Renal cortex interstitium (tissue), 15 donors: ENCODE results near the gene NXF2. TPM values are rescaled to one million over a fixed set of nuclear protein-coding genes. Genes with fewer than 3 reads are reported as not detected.
"Not testable (repeated sequence)": the region's sequence is repeated elsewhere in the genome, so short reads cannot be mapped to it uniquely, and the experiment has no call there.

Source experiments
- DNase-seq, 11 donors: peaks; one replicate each; pipeline ENCODE4 v3.0.0-alpha.2; 2013; ENCODE audit warnings: low read depth in 9 of 11, low spot score in 4 of 11; ENCODE audit errors: extremely low read depth in 1 of 11
- long read RNA-seq, 16 experiments: transcript quantifications; one replicate each; lab custom pipeline, GENCODE V29; 2026
- polyA plus RNA-seq, 3 donors: library from polyadenylated mRNA; unstranded; fragments of 120-200 nt; gene quantifications; one replicate each; pipeline ENCODE4 v1.2.1, GENCODE V29; 2013; ENCODE audit not compliant: insufficient read length in 3 of 3

The NXF2 gene, protein sequence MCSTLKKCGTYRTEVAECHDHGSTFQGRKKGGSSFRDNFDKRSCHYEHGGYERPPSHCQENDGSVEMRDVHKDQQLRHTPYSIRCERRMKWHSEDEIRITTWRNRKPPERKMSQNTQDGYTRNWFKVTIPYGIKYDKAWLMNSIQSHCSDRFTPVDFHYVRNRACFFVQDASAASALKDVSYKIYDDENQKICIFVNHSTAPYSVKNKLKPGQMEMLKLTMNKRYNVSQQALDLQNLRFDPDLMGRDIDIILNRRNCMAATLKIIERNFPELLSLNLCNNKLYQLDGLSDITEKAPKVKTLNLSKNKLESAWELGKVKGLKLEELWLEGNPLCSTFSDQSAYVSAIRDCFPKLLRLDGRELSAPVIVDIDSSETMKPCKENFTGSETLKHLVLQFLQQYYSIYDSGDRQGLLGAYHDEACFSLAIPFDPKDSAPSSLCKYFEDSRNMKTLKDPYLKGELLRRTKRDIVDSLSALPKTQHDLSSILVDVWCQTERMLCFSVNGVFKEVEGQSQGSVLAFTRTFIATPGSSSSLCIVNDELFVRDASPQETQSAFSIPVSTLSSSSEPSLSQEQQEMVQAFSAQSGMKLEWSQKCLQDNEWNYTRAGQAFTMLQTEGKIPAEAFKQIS
- polyA plus RNA-seq = under 1 TPM in 2 of 3 donors, not detected in 1; 0.26 to 0.71 TPM
- long read RNA-seq, donor 1 = 0 reads
- long read RNA-seq, donor 2 = 0 reads
- long read RNA-seq, donor 3 = 0 reads
- long read RNA-seq, donor 4 = 0 reads
- long read RNA-seq, donor 5 = 0 reads
- long read RNA-seq, donor 6 = 0 reads
- long read RNA-seq, donor 7 = 0 reads
- long read RNA-seq, donor 8 = 0 reads
- long read RNA-seq, donor 9 = 0 reads
- long read RNA-seq, donor 10 = 0 reads
- long read RNA-seq, donor 11 = 0 reads
- long read RNA-seq, donor 12 = 0 reads
- long read RNA-seq, donor 13 = 0 reads
- long read RNA-seq, donor 14 = 0 reads
- long read RNA-seq, donor 15 = 0 reads
- long read RNA-seq, donor 16 = 0 reads

DNA sequence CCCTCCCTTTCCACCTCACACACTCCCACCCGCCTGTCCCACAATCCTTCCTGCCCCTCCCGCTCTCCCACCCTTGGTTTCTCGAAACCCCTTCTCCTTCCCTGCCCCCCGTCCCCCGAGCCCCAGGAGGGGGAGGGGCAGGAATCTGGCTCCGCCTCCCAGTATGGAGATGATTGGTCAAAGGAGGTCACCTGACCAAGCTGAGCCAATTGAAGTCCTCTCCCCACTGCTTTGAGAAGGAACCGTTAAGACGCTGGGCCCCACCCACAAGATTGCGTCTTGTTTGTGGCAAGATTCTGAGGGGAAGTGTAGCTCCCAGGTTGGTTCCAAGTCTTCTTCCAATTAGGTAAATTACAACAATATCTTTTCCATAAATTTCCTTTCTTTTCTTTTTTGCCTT lies at the start of gene NXF2:
TSS of gene NXF2 (plus strand) at position 275 of the 400 bp plus-strand sequence. CDS start 59,912 bp downstream, outside the sequence.
- DNase-seq = not testable (repeated sequence)

DNA sequence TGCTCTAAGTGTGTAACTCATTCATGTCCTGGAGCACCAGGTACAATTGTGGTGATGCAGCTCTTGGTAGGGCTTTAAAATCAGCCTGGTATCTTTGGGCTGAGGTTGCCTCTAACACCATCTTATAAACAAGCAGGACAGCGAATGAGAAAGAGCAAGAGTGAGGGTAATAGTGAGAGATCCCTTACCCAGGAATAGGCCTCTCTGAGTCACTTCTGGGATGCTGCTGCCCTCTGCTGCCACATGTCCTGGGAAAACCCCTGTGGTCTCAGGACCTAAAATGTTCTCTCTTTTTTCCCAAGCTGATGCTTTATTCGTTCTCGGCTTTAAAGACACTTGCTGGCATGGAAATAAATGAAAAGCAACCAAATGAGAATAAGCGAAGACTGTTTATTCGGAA lies 39.0 kb upstream of the NXF2 start:
- not testable (repeated sequence) for DNase-seq

DNA sequence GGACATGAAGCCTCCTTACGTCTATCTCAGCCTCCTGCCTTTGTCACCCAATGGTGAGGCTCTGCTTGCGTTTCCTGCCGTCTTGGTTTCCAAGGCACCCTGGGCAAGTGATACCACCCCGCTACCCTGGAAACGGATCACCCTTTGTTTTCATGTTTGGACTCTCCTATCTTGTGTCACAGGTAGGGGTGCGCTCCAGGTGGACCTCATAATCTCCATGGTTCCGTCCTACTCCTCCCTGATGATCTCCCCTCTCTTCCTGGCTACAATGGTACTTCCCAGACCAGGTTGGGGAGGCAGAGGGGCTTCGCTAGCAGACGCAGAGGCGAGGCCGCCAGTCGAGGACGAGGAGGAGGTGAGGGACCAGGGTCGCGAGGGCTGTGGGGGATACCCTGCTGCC lies 32.0 kb upstream of the NXF2 start, which contains the start of gene TCP11X1:
TSS of gene TCP11X1 (plus strand) at position 316 of the 400 bp plus-strand sequence.
- DNase-seq = not testable (repeated sequence)

DNA sequence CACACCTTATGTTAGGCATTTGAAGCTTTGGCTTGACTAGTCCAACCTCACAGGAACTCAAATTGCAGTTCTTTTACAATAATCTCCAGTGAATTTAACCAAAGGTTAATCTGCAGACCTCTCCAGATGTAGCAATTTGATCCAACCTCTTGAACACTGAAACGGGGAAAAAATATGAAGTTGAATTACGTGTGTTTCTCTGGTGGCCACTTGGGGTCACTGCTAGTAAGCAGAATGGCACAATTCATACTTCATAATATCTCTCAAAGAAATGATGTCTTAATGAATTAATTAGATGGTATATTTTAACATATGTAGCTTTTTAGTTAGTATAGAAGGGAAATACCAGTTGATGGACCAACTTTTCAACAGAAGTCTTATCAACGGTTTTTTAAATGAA lies 30.5 kb upstream of the NXF2 start:
- DNase-seq = not testable (repeated sequence)

DNA sequence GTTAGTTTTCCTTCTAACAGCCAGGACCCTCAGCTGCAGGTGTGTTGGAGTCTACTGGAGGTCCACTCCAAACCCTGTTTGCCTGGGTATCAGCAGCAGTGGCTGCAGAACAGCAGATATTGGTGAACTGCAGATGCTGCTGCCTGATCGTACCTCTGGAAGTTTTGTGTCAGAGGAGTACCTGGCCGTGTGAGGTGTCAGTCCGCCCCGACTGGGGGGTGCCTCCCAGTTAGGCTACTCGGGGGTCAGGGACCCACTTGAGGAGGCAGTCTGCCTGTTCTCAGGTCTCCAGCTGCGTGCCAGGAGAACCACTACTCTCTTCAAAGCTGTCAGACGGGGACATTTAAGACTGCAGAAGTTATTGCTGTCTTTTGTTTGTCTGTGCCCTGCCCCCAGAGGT lies 11.3 kb upstream of the NXF2 start:
- not testable (repeated sequence) for DNase-seq

DNA sequence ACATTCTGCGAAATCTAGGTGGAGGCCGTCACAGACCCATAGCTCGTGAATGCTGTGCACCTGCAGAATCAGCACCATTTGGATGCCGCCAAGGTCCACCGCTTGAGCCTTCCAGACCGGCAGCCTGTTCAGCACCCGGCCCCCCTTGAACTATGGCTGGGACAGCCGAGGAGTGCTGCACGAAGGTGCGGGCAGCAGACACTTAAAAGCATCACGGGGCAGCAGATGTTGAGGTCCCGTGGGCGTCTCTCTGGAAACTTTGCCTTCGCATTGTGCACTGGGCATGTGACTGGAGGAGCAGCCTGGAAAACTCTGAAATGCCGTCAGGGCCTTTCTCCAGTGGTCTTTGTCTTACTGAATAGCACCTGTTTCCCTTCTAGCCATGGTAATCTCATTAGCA lies 6.7 kb upstream of the NXF2 start:
- not testable (repeated sequence) for DNase-seq

DNA sequence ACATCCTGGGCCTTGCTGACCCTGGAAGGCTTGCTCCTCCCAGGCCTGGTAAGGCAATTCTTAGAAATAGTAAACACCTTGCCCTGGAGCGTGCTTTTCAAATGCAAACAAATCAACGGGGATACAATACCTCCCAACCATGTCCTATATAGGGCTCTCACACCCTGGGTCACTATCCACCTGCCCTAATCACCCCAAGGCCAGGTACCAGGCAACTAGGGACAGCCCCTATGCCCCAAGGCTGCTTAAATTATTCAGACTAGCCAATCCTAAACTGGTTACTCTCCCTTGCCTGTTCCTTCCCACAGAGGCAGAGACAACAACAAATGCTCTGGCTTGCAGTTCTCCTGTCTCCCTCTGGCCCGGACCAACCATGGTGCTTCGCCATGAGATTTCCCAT lies 25.3 kb downstream of the NXF2 start:
- DNase-seq = not testable (repeated sequence)

DNA sequence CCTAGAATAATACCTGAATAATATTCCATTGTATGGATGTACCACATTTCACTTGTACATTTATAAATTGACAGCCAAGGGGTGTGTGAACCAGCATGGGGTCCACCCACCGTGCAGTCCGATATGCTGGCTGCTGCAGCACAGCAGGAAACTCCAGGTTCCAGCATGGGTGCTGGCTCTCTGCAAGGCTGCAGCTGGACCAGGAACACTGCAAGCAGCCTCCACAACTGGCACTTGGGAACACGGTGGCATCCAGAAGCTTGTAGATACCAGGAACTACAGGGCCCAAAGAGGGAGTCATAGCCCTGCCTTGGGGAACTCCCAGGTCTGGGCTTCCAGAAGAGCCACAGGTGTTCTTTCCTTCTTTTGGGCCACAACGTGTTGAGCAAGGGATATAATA lies 91.2 kb downstream of the NXF2 start:
- no peak for DNase-seq

DNA sequence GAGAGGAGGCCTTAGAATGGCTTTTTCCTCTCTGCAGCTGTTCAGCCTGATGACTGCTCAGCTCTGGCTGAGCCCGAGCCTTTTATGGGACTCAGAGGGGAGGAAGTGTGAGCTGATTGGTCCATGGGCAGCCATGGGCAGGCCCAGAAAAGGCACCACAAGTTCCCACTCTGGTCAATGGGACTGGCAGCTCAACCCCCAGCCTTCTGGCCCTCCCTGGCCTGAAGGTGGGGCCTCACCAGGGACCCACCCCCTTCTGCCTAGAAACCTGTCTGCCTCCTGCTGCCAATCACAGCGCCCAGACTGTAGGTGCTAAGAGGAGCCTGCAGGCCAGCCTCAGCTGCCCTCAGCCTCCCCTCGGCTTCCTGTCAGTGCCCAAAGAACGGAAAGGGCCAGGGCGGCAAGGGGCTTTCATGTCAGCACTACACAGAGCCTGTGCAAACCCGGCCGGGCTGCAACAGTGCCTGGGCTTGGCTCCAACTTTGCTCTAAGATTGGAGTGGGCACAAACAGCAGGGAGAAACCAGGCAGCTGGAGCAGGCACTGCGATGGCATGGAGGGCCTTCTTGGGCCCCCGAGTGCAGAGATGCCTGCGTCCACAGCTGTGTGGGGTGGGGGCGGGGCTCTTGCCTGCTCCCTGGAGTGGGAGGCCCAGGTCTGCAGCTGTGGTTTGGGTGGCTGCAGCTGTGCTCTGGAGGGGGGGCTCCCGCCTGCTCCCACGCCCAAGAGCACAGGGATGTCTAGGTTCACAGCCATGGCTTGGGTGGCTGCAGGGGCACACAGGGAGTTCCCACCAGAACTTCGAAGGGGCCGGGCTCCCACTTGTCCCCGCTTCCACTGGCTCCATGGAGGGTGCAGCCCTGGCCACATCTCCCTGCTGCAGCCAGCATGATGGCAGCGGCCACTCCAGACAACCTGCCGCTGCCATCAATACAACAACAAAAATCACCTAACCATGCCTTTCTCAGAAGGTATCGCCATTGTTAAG lies 92.6 kb downstream of the NXF2 start:
- DNase-seq = no peak

DNA sequence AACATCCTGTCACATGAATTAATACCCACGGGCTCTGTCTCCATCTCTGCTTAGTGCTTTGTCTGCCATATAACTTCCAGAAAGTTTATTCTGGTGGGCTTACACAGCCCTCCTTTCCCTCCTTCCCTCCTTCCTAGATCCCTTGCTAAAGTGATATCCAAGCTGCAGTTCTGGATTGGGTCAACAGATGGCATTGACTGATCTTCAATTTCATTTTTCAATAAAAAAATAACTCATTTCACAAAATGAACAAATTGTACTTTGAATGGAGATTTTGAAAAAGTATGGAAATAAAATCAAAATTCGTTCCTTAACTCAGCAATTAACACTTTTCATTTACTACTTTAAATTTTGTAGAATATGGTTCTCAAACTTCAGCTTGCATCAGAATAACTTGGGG lies 94.9 kb downstream of the NXF2 start:
- DNase-seq = no peak

DNA sequence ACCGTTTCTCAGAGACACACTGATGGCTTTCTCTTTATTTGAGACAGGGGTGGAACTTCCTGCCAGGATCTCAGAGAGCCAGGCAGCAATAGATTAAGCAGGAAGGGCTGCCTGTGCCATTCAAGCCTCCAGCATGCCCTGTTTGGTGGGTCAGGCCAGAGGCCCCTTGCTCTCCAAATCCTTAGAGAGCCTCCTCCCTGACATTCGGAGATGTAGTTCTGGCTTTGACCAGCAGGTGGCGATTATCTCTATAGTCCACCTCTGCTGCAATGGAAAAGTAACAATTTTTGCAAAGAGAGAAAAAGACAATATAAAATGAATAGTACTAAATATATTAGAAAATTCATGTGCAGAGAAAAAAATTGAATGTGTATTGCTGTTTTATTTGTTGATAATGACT lies 98.9 kb downstream of the NXF2 start:
- peak in 10 of 11 donors; percentile 7 to 39 (median 14) for DNase-seq

Other genes starting within 250 kb of the NXF2 start
- 10 to 100 TPM; 14.3 to 20.6 (median 16.4) TPM for gene TCEAL2, start 121.5 kb upstream of the NXF2 start, polyA plus RNA-seq
- gene TCEAL6, start 104.7 kb upstream of the NXF2 start, polyA plus RNA-seq = under 1 TPM; 0.17 to 0.27 (median 0.24) TPM
- 10 to 100 TPM; 10.4 to 11.6 (median 10.4) TPM for gene BEX5, start 91.2 kb upstream of the NXF2 start, polyA plus RNA-seq
- gene TCP11X1, start 31.9 kb upstream of the NXF2 start, polyA plus RNA-seq = under 1 TPM in 2 of 3 donors, not detected in 1; 0.12 to 0.26 TPM
- 1 to 10 TPM in 2 of 3 donors, under 1 TPM in 1; 0.48 to 2.0 (median 1.0) TPM for gene NXF2B, start 192.8 kb downstream of the NXF2 start, polyA plus RNA-seq
- gene TCP11X2, start 224.6 kb downstream of the NXF2 start, polyA plus RNA-seq = 1 to 10 TPM in 2 of 3 donors, under 1 TPM in 1; 0.87 to 2.2 (median 1.5) TPM